H1 (cell line): Measurements from ENCODE around the gene PRDX3. TPM values are rescaled to one million over a fixed set of nuclear protein-coding genes. Genes with fewer than 3 reads are reported as not detected.

Experiments used
- CTCF ChIA-PET: fragments of 300-600 bp; sonication (Branson Sonifier 250); formaldehyde crosslinking; loops from one replicate; lab custom pipeline; 2021; ENCODE audit not compliant: partially characterized antibody; lab: Charles Lee
- POLR2A ChIA-PET: fragments of 300-600 bp; sonication (Branson Sonifier 250); formaldehyde crosslinking; loops from one replicate; lab custom pipeline; 2021; ENCODE audit warnings: inconsistent platforms; ENCODE audit not compliant: partially characterized antibody; lab: Charles Lee
- DNase-seq, 2 experiments: peaks; one replicate each; pipeline versions ENCODE4 v3.0.0 to v3.0.0-alpha.2; 2010 to 2022; ENCODE audit warnings: low spot score in 2 of 2, low read depth in 1 of 2, mixed read lengths in 1 of 2
- FAIRE-seq: peaks from 2 replicates; lab custom pipeline; 2011; peaks lifted over from hg19 to GRCh38; lab: Jason Lieb, UNC
- H2AFZ ChIP-seq: 2 replicates; pipeline ENCODE4 v1.8.1; 2012; ENCODE audit warnings: low read length, inconsistent platforms
- H2AK5ac ChIP-seq: 2 replicates; pipeline ENCODE4 v1.6.1; 2013; ENCODE audit warnings: low read depth, low read length
- H2BK120ac ChIP-seq: replicated peaks from 2 replicates; pipeline ENCODE3; 2013; ENCODE audit warnings: low read depth, low read length, inconsistent platforms
- H2BK12ac ChIP-seq: 2 replicates; pipeline ENCODE4 v1.6.1; 2013; ENCODE audit warnings: low read depth, low read length
- H2BK15ac ChIP-seq: 2 replicates; pipeline ENCODE4 v1.6.1; 2013; ENCODE audit warnings: low read length
- H2BK20ac ChIP-seq: 2 replicates; pipeline ENCODE4 v1.6.1; 2013; ENCODE audit warnings: low read length
- H2BK5ac ChIP-seq: 2 replicates; pipeline ENCODE4 v1.6.1; 2013; ENCODE audit warnings: low read depth, low read length
- H3K14ac ChIP-seq: 2 replicates; pipeline ENCODE4 v1.6.1; 2013; ENCODE audit warnings: inconsistent platforms; ENCODE audit not compliant: insufficient read length
- H3K18ac ChIP-seq: 2 replicates; pipeline ENCODE4 v1.6.1; 2013; ENCODE audit warnings: low read length; ENCODE audit errors: extremely low read depth
- H3K23ac ChIP-seq: 2 replicates; pipeline ENCODE4 v1.6.1; 2013; ENCODE audit warnings: inconsistent platforms; ENCODE audit not compliant: insufficient read length
- H3K23me2 ChIP-seq: 2 replicates; pipeline ENCODE4 v1.6.1; 2013; ENCODE audit warnings: low read depth, low read length
- H3K27ac ChIP-seq: 2 replicates; pipeline ENCODE4 v1.6.1; 2011; ENCODE audit warnings: low read depth, low read length, inconsistent platforms
- H3K27me3 ChIP-seq, 4 experiments: replicated peaks in 1 of 4; 1 replicate in 1 of 4; 2 replicates in 3 of 4; pipeline versions ENCODE4 v1.6.1 to v1.8.1; 2011 to 2013; ENCODE audit warnings: low read length in 3 of 4, mild to moderate bottlenecking in 3 of 4, inconsistent platforms in 2 of 4, mixed read lengths in 2 of 4, moderate library complexity in 1 of 4; ENCODE audit not compliant: control insufficient read depth in 3 of 4, insufficient read depth in 3 of 4; ENCODE audit errors: extremely low read depth in 1 of 4
- H3K36me3 ChIP-seq, 4 experiments: 2 replicates each; pipeline versions ENCODE4 v1.6.1 to v1.8.1; 2011 to 2013; ENCODE audit warnings: mild to moderate bottlenecking in 4 of 4, low read length in 3 of 4, moderate library complexity in 2 of 4, control low read depth in 1 of 4, inconsistent platforms in 1 of 4; ENCODE audit not compliant: insufficient read depth in 4 of 4, control insufficient read depth in 2 of 4
- H3K4ac ChIP-seq: replicated peaks from 2 replicates; pipeline ENCODE3; 2013; ENCODE audit warnings: low read length, low read depth, mixed read lengths, inconsistent platforms; ENCODE audit not compliant: insufficient read length
- H3K4me1 ChIP-seq, 4 experiments: replicated peaks in 1 of 4; 1 replicate in 1 of 4; 2 replicates in 3 of 4; pipeline versions ENCODE4 v1.6.1 to v1.8.1; 2011 to 2013; ENCODE audit warnings: low read length in 3 of 4, inconsistent platforms in 2 of 4, mixed read lengths in 1 of 4; ENCODE audit not compliant: insufficient read depth in 4 of 4, control insufficient read depth in 3 of 4
- H3K4me2 ChIP-seq, 2 experiments: 2 replicates each; pipeline versions ENCODE4 v1.6.1 to v1.8.1; 2011 to 2013; ENCODE audit warnings: low read depth in 2 of 2, low read length in 2 of 2, control low read depth in 1 of 2, inconsistent platforms in 1 of 2, mild to moderate bottlenecking in 1 of 2; ENCODE audit not compliant: insufficient read depth in 1 of 2
- H3K4me3 ChIP-seq, 4 experiments: fragments of 200-600, 300-600 bp in 1 of 4; sonication (generic), shearing (Covaris generic), sonication (Bioruptor Twin) in 1 of 4; 2 replicates each; pipeline versions ENCODE4 v1.5.1 to v1.8.1; 2011 to 2016; ENCODE audit warnings: low read length in 4 of 4, low read depth in 3 of 4, control low read depth in 2 of 4, inconsistent platforms in 2 of 4, mild to moderate bottlenecking in 2 of 4, mixed read lengths in 1 of 4, moderate library complexity in 1 of 4; ENCODE audit not compliant: insufficient read depth in 2 of 4; ENCODE audit errors: extremely low read depth in 1 of 4
- H3K56ac ChIP-seq: replicated peaks from 2 replicates; pipeline ENCODE3; 2013; ENCODE audit warnings: low read depth, mild to moderate bottlenecking, mixed read lengths, low read length, inconsistent platforms; ENCODE audit not compliant: insufficient read length
- H3K79me1 ChIP-seq: 2 replicates; pipeline ENCODE4 v1.6.1; 2013; ENCODE audit warnings: low read depth, low read length, control low read depth
- H3K79me2 ChIP-seq, 2 experiments: 2 replicates each; pipeline versions ENCODE4 v1.6.1 to v1.8.1; 2012 to 2013; ENCODE audit warnings: low read length in 2 of 2, mild to moderate bottlenecking in 2 of 2, inconsistent platforms in 1 of 2; ENCODE audit not compliant: insufficient read depth in 2 of 2, control insufficient read depth in 1 of 2
- H3K9ac ChIP-seq, 4 experiments: replicated peaks in 1 of 4; 1 replicate in 1 of 4; 2 replicates in 3 of 4; pipeline versions ENCODE4 v1.6.1 to v1.8.1; 2011 to 2013; ENCODE audit warnings: low read depth in 3 of 4, low read length in 3 of 4, control low read depth in 2 of 4, mild to moderate bottlenecking in 2 of 4, moderate library complexity in 2 of 4, inconsistent platforms in 1 of 4; ENCODE audit errors: extremely low read depth in 1 of 4
- H3K9me3 ChIP-seq, 2 experiments: 2 replicates each; pipeline versions ENCODE4 v1.6.1 to v1.8.1; 2012 to 2013; ENCODE audit warnings: mild to moderate bottlenecking in 2 of 2, moderate library complexity in 2 of 2, control low read depth in 1 of 2, inconsistent platforms in 1 of 2, low read depth in 1 of 2, low read length in 1 of 2, mixed read lengths in 1 of 2; ENCODE audit not compliant: insufficient read depth in 2 of 2
- H4K20me1 ChIP-seq, 2 experiments: replicated peaks in 1 of 2; 2 replicates each; pipeline versions ENCODE3 to v1.8.1; 2011 to 2013; ENCODE audit warnings: inconsistent platforms in 2 of 2, low read length in 2 of 2, mild to moderate bottlenecking in 1 of 2; ENCODE audit not compliant: insufficient read depth in 2 of 2, control insufficient read depth in 1 of 2
- H4K5ac ChIP-seq: 2 replicates; pipeline ENCODE4 v1.6.1; 2013; ENCODE audit warnings: low read length, low read depth, mixed read lengths, inconsistent platforms; ENCODE audit not compliant: insufficient read length
- H4K8ac ChIP-seq: 2 replicates; pipeline ENCODE4 v1.8.0; 2013; ENCODE audit warnings: mild to moderate bottlenecking, moderate library complexity, low read length, inconsistent platforms; ENCODE audit not compliant: insufficient read depth; ENCODE audit errors: extremely low read depth
- H4K91ac ChIP-seq: replicated peaks from 2 replicates; pipeline ENCODE3; 2013; ENCODE audit warnings: low read length, mixed read lengths, inconsistent platforms; ENCODE audit not compliant: insufficient read length
- CBX8 ChIP-seq: fragments of 300-800, 300-1000 bp; sonication (generic); IDR thresholded peaks from 2 replicates; pipeline ENCODE4 v1.7.1; 2016; ENCODE audit warnings: low read depth, low read length, borderline replicate concordance
- EZH2 ChIP-seq: fragments of 200-600 bp; sonication (generic); IDR thresholded peaks from 2 replicates; pipeline ENCODE4 v1.7.1; 2012; ENCODE audit warnings: low read depth, mild to moderate bottlenecking, moderate library complexity, low read length, inconsistent platforms; ENCODE audit not compliant: severe bottlenecking
- KDM1A ChIP-seq: fragments of 200-600, 300-600 bp; sonication (generic); IDR thresholded peaks from 2 replicates; pipeline ENCODE4 v1.7.1; 2016; ENCODE audit warnings: mild to moderate bottlenecking, low read length, borderline replicate concordance
- NRF1 ChIP-seq: IDR thresholded peaks from 2 replicates; pipeline ENCODE4 v1.6.1; 2011; ENCODE audit warnings: mild to moderate bottlenecking, low read depth, low read length, improper control_type of control experiment
- SIN3A ChIP-seq, 2 experiments: IDR thresholded peaks in 1 of 2; conservative IDR thresholded peaks in 1 of 2; 2 replicates each; pipeline ENCODE4 v1.6.1; 2011 to 2012; ENCODE audit warnings: low read length in 2 of 2, improper control_type of control experiment in 1 of 2, low read depth in 1 of 2, mild to moderate bottlenecking in 1 of 2
- SRF ChIP-seq: IDR thresholded peaks from 2 replicates; pipeline ENCODE4 v1.6.1; 2011; ENCODE audit warnings: mild to moderate bottlenecking, low read depth, low read length, moderate library complexity
- WGBS, 2 experiments: shearing (Covaris generic) in 1 of 2; methylation state at CpG; one replicate each; pipeline versions ENCODE4 v1.1.6 to v1.1.7; 2013 to 2015; ENCODE audit warnings: low lambda C conversion rate in 2 of 2, mixed read lengths in 2 of 2, inconsistent platforms in 1 of 2, low coverage in 1 of 2, missing lambda C conversion rate in 1 of 2; ENCODE audit not compliant: insufficient replicate concordance in 2 of 2, insufficient coverage in 1 of 2, insufficient read length in 1 of 2; ENCODE audit errors: extremely low coverage in 1 of 2, missing lambda C conversion rate in 1 of 2; 5-methylcytosine and 5-hydroxymethylcytosine counted together
- polyA plus RNA-seq, 7 experiments: library from polyadenylated mRNA; depleted of rRNA in 3 of 7; stranded (reverse) in 5 of 7; unstranded in 2 of 7; fragments of >200 nt in 5 of 7; fragments of 200-250 nt in 2 of 7; gene quantifications; 1 replicate in 5 of 7; 2 replicates in 1 of 7; 4 replicates in 1 of 7; pipeline versions ENCODE4 v1.2.1 to v1.2.3, GENCODE V29; 2011 to 2013; ENCODE audit warnings: missing spikeins in 2 of 7, mixed read lengths in 2 of 7
- total RNA-seq: library from RNA; stranded (reverse); fragmentation: NEBNext Ultra II Directional; extraction: Animal tissue kit (Norgen Biotek cat#: 25700); gene quantifications from 2 replicates; pipeline ENCODE4 v1.2.1, GENCODE V29; 2021

PRDX3 gene
- total and polyA plus RNA-seq, 2 of the 8 experiments (the other 6 are each of a cell fraction or from before 2014, with no cell fraction given) = 201 to 208 TPM

DNA sequence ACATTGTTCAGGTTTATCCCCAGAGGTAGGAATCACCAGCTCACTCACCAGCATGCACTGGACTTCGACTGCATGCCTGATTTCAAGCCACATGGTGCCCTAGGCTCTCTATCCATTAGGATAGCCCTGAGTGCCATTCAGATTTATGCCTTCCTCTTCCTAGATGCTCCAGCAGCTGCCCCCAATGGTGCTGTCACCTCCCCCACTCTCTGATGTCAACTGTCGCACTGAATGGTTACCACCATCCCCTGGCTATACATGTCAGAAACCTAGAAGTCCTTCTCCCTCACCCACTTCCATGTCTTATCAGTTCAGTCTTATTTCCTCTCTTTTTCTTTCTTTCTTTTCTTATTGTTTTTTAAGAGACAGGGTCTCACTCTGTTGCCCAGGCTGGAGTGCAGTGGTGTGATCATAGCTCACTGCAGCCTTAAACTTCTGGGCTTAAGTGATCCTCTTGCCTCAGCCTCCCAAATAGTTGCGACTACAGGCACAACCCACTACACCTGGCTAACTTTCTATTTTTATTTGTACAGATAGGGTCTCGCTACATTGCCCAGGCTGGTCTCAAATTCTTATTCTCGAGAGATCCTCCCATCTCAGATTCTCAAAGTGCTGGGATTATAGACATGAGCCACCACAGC is 16.0 kb downstream of the PRDX3 start:
- Histone ChIP-seq H4K20me1 (peaks cover 0 to 3% of the 10 kb centered on the region in 2 experiments), H3K9ac (no peak overlapping the region), H2BK15ac (no peak overlapping the region), H3K4me2 (no peak overlapping the region), H4K91ac (no peak overlapping the region), H3K4me3 (no peak overlapping the region), H2BK12ac (no peak overlapping the region), H3K27me3 (no peaks in the 10 kb centered on the region; a peak in 2 of 7 replicates), H3K4me1 (peaks cover 0 to 5% (median 0%) of the 10 kb centered on the region in 4 experiments; a peak in 2 of 7 replicates), H3K14ac (no peak overlapping the region), H3K4ac (no peak overlapping the region), H2BK20ac (no peak overlapping the region), H3K23ac (no peak overlapping the region), H2BK5ac (no peak overlapping the region), H3K27ac (no peak overlapping the region), H3K23me2 (peaks cover 10% of the 10 kb centered on the region), H4K8ac (no peak overlapping the region), H2BK120ac (no peak overlapping the region), H3K18ac (no peak overlapping the region), H4K5ac (no peak overlapping the region), H2AK5ac (no peak overlapping the region), H3K79me1 (no peaks in the 10 kb centered on the region), H3K36me3 (peaks cover 0 to 6% (median 0%) of the 10 kb centered on the region in 4 experiments; a peak in 3 of 8 replicates), H3K9me3 (no peaks in the 10 kb centered on the region; a peak in 1 of 4 replicates), H3K79me2 (no peaks in the 10 kb centered on the region), H3K56ac (no peak overlapping the region), H2AFZ (no peak overlapping the region)
- no peak for TF ChIP-seq SIN3A (conservative IDR thresholded peaks at IDR 0.05 in 1 of 2, IDR thresholded peaks at IDR 0.05 in 1 of 2; ENCODE audit: low read depth in 1 of 2, low read length in 2 of 2)
- TF ChIP-seq SRF = no peak
- no peak for TF ChIP-seq EZH2
- no peak for TF ChIP-seq KDM1A
- TF ChIP-seq CBX8 = no peak
- no peak for TF ChIP-seq NRF1
- DNase-seq = no peak
- ChIA-PET CTCF (interaction anchor here (1.2 to 1.6 kb wide), 2 partner anchors 32 to 66 kb away, joined by 3 read pairs; no protein-coding TSS in a partner anchor), POLR2A (interaction anchor here (0.9 kb wide), 1 partner anchor 17 kb away, joined by 5 read pairs; the partner anchor contains the start of gene PRDX3)
- FAIRE-seq = no peak
- WGBS, 2 experiments = 96% methylated on average over 5 of the region's 5 CpGs; no CpG with 5 or more reads in 1 of the 2 experiments
